ENCODE results near the gene HIP1R. TPM values are rescaled to one million over a fixed set of nuclear protein-coding genes. Genes with fewer than 3 reads are reported as not detected.
A peak's percentile ranks its signal among the peaks of the same experiment; 100 is the strongest.
"Not testable (repeated sequence)": the region's sequence is repeated elsewhere in the genome, so short reads cannot be mapped to it uniquely, and the experiment has no call there.

Gene HIP1R
- total RNA-seq, 4 donors from 2014 or later: 50.2 to 92.7 (median 56.2) TPM

- no peaks in the 10 kb centered on the region for H3K4me1 ChIP-seq
- no peak for DNase-seq
- no peaks in the 10 kb centered on the region for H3K27me3 ChIP-seq
- no peak overlapping the region for H3K27ac ChIP-seq
- H3K4me3 ChIP-seq (replicated peaks in 1 of 3): no peak overlapping the region
- no peak for TF ChIP-seq CTCF (IDR thresholded peaks at IDR 0.05)
- TF ChIP-seq POLR2A (IDR thresholded peaks at IDR 0.05): no peak
- H3K36me3 ChIP-seq: no peaks in the 10 kb centered on the region
- WGBS, 2 donors: 83% methylated on average over 5 of the region's 5 CpGs
- H3K9me3 ChIP-seq: no peaks in the 10 kb centered on the region
- intact Hi-C loops (cut with DNase I): loop anchor here (5.0 kb wide), 1 partner anchor 67 kb away; no protein-coding TSS in a partner anchor
Measured at GRCh38 chr12:122790393-122791075, 44.7 kb upstream of the HIP1R start.

GRCh38 chr12:122793685-122794106, 41.6 kb upstream of the HIP1R start:
- DNase-seq: no peak
- intact Hi-C loops (cut with DNase I): loop anchor here (5.0 kb wide), 1 partner anchor 64 kb away; no protein-coding TSS in a partner anchor
- peaks cover 0 to 6% of the 10 kb centered on the region in 2 donors for H3K4me1 ChIP-seq
- TF ChIP-seq POLR2A (IDR thresholded peaks at IDR 0.05): no peak
- peak; percentile 46 to 66 (median 60) for TF ChIP-seq CTCF (IDR thresholded peaks at IDR 0.05)
- H3K27me3 ChIP-seq: no peaks in the 10 kb centered on the region
- no peaks in the 10 kb centered on the region for H3K36me3 ChIP-seq
- no peak overlapping the region for H3K4me3 ChIP-seq (replicated peaks in 1 of 3)
- no peaks in the 10 kb centered on the region for H3K9me3 ChIP-seq
- H3K27ac ChIP-seq: no peak overlapping the region
- WGBS, 2 donors: 32 to 34% methylated on average over 10 of the region's 10 CpGs

DNA sequence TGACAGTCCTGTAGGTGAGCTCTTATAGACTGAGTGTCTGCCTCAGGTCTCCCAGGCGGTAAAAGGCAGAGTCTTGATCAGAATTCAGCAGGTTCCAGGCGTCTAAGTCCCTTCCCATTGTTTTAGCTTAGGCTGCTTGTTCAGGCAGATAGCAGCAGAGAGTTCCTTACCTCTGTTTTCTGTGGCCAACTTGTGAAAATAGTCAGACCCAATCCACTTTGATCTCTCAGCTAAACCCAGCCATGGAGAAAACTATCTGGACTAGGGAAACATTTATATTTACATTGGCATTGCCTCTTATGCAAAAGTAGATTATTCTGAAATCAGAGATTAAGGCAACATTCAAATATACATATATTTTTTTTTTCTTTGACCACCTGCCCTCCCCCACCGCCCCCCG, 39.5 kb upstream of the HIP1R start:
- H3K27me3 ChIP-seq: no peaks in the 10 kb centered on the region
- peaks cover 0 to 6% of the 10 kb centered on the region in 2 donors for H3K4me1 ChIP-seq
- no peak overlapping the region for H3K4me3 ChIP-seq (replicated peaks in 1 of 3)
- 58 to 59% methylated on average over 4 of the region's 4 CpGs for WGBS, 2 donors
- intact Hi-C loops (cut with DNase I): loop anchor here (5.0 kb wide), 1 partner anchor 156 kb away; no protein-coding TSS in a partner anchor
- H3K27ac ChIP-seq: no peak overlapping the region
- no peaks in the 10 kb centered on the region for H3K36me3 ChIP-seq
- no peak for DNase-seq
- no peaks in the 10 kb centered on the region for H3K9me3 ChIP-seq
- no peak for TF ChIP-seq POLR2A (IDR thresholded peaks at IDR 0.05)
- TF ChIP-seq CTCF (IDR thresholded peaks at IDR 0.05): no peak

- no peak for DNase-seq
- H3K36me3 ChIP-seq: no peaks in the 10 kb centered on the region
- peaks cover 0 to 6% of the 10 kb centered on the region in 2 donors for H3K4me1 ChIP-seq
- H3K27ac ChIP-seq: no peak overlapping the region
- no peaks in the 10 kb centered on the region for H3K9me3 ChIP-seq
- TF ChIP-seq POLR2A (IDR thresholded peaks at IDR 0.05) (no peak), CTCF (IDR thresholded peaks at IDR 0.05) (no peak)
- H3K4me3 ChIP-seq (replicated peaks in 1 of 3): no peak overlapping the region
- intact Hi-C loops (cut with DNase I): loop anchor here (5.0 kb wide), 1 partner anchor 153 kb away; no protein-coding TSS in a partner anchor
- H3K27me3 ChIP-seq: no peaks in the 10 kb centered on the region
- 88 to 89% methylated on average over 11 to 13 of the region's 13 CpGs for WGBS, 2 donors
Measured at GRCh38 chr12:122799641-122800243, 35.5 kb upstream of the HIP1R start.

- no peak for DNase-seq
- Histone ChIP-seq H3K4me1 (no peaks in the 10 kb centered on the region), H3K4me3 (replicated peaks in 1 of 3) (no peak overlapping the region), H3K27me3 (no peaks in the 10 kb centered on the region), H3K36me3 (no peaks in the 10 kb centered on the region), H3K27ac (no peak overlapping the region), H3K9me3 (no peaks in the 10 kb centered on the region)
- TF ChIP-seq CTCF (IDR thresholded peaks at IDR 0.05) (no peak), POLR2A (IDR thresholded peaks at IDR 0.05) (no peak)
- intact Hi-C loops (cut with DNase I): no loop called here
- WGBS, 2 donors: 84 to 87% methylated on average over 7 of the region's 7 CpGs
Measured at GRCh38 chr12:122803937-122804336, 31.3 kb upstream of the HIP1R start.

- DNase-seq; H3K4me3 ChIP-seq (replicated peaks in 1 of 3); H3K36me3 ChIP-seq; H3K27me3 ChIP-seq; H3K27ac ChIP-seq; H3K9me3 ChIP-seq; intact Hi-C loops (cut with DNase I); H3K4me1 ChIP-seq: not testable (repeated sequence)
- 96 to 99% methylated on average over 9 of the region's 9 CpGs for WGBS, 2 donors
Measured at GRCh38 chr12:122804957-122805356, 30.3 kb upstream of the HIP1R start.

Measured in thyroid gland (tissue), 4 donors.